Peyer's patch (tissue), 4 donors: ENCODE data around the gene MAN1A2.

Source experiments
- CTCF ChIP-seq, 6 experiments: fragments of 450-650 bp in 4 of 6; fragments of 200-600 bp in 2 of 6; sonication (generic) in 1 of 6; IDR thresholded peaks; one replicate each; pipeline ENCODE4 v1.5.1; 2017 to 2019; ENCODE audit warnings: antibody characterized with exemption in 6 of 6, mild to moderate bottlenecking in 3 of 6, moderate library complexity in 1 of 6
- POLR2A ChIP-seq, 2 donors: fragments of 450-650 bp; IDR thresholded peaks; one replicate each; pipeline ENCODE4 v1.5.1; 2017; ENCODE audit warnings: antibody characterized with exemption in 2 of 2, mild to moderate bottlenecking in 2 of 2, moderate library complexity in 2 of 2

- no peak for TF ChIP-seq CTCF (IDR thresholded peaks at IDR 0.05)
- TF ChIP-seq POLR2A (IDR thresholded peaks at IDR 0.05), result no peak
Observed at GRCh38 chr1:117336088-117336817, 31.0 kb upstream of the MAN1A2 start.
